Measurements from ENCODE around the gene TXNIP. TPM values are rescaled to one million over a fixed set of nuclear protein-coding genes. Genes with fewer than 3 reads are reported as not detected.

TXNIP gene
- total RNA-seq, 1 donor from 2014 or later: 213 TPM

GRCh38 chr1:146022403-146023127 lies 26.2 kb upstream of the TXNIP start:
- no peak overlapping the region for H3K4me3 Mint-ChIP-seq
- H3K9me3 Mint-ChIP-seq: no peaks in the 10 kb centered on the region
- no peaks in the 10 kb centered on the region for H3K9me3 ChIP-seq (ENCODE audit: low read depth)
- TF ChIP-seq CTCF (IDR thresholded peaks at IDR 0.05) (no peak), EZH2phosphoT487 (IDR thresholded peaks at IDR 0.05) (no peak), EZH2 (IDR thresholded peaks at IDR 0.05) (no peak)
- no peaks in the 10 kb centered on the region for H3F3A ChIP-seq (ENCODE audit: low read depth)
- peaks cover 7% of the 10 kb centered on the region for H3K4me1 ChIP-seq
- no peak overlapping the region for H3K27ac ChIP-seq
- DNase-seq (ENCODE audit: low spot score): no peak
- no peaks in the 10 kb centered on the region for H3K36me3 Mint-ChIP-seq
- H3K27ac Mint-ChIP-seq: no peak overlapping the region
- H3K36me3 ChIP-seq: no peaks in the 10 kb centered on the region
- H3K9ac ChIP-seq: no peak overlapping the region
- H3K79me2 ChIP-seq (ENCODE audit: low read depth): no peaks in the 10 kb centered on the region
- H3K4me2 ChIP-seq: no peak overlapping the region
- no peak overlapping the region for H3K4me3 ChIP-seq
- no peaks in the 10 kb centered on the region for H3K4me1 Mint-ChIP-seq
- no peak overlapping the region for H2AFZ ChIP-seq (replicated peaks)
- H4K20me1 ChIP-seq (ENCODE audit: low read depth): no peaks in the 10 kb centered on the region
- H3K27me3 Mint-ChIP-seq (ENCODE audit: insufficient read depth, low read depth): peaks cover 24% of the 10 kb centered on the region
- H3K27me3 ChIP-seq: peaks cover 47% of the 10 kb centered on the region

GRCh38 chr1:146021622-146022402 lies 25.4 kb upstream of the TXNIP start, which contains the start of gene HJV:
Gene HJV, minus strand, starts transcription at chr1:146021735. Its CDS starts 1,504 bp downstream, at chr1:146020231.
- H4K20me1 ChIP-seq (ENCODE audit: low read depth): no peaks in the 10 kb centered on the region
- no peak for DNase-seq (ENCODE audit: low spot score)
- peaks cover 24% of the 10 kb centered on the region for H3K27me3 Mint-ChIP-seq (ENCODE audit: insufficient read depth, low read depth)
- no peak within 1 kb of the TSS for H3K27ac ChIP-seq
- H3K27me3 ChIP-seq: peaks cover 55% of the 10 kb centered on the region
- H3K4me1 Mint-ChIP-seq: no peaks in the 10 kb centered on the region
- no peaks in the 10 kb centered on the region for H3F3A ChIP-seq (ENCODE audit: low read depth)
- H3K9me3 Mint-ChIP-seq: no peaks in the 10 kb centered on the region
- H3K36me3 ChIP-seq: no peaks in the 10 kb centered on the region
- no peak within 1 kb of the TSS for H3K9ac ChIP-seq
- H3K27ac Mint-ChIP-seq: no peak within 1 kb of the TSS
- no peak within 1 kb of the TSS for H2AFZ ChIP-seq (replicated peaks)
- no peaks in the 10 kb centered on the region for H3K36me3 Mint-ChIP-seq
- no peak within 1 kb of the TSS for H3K4me3 Mint-ChIP-seq
- H3K9me3 ChIP-seq (ENCODE audit: low read depth): no peaks in the 10 kb centered on the region
- H3K79me2 ChIP-seq (ENCODE audit: low read depth): no peaks in the 10 kb centered on the region
- H3K4me3 ChIP-seq: no peak within 1 kb of the TSS
- H3K4me2 ChIP-seq: no peak within 1 kb of the TSS
- peaks cover 7% of the 10 kb centered on the region for H3K4me1 ChIP-seq
- TF ChIP-seq EZH2 (IDR thresholded peaks at IDR 0.05) (no peak), CTCF (IDR thresholded peaks at IDR 0.05) (no peak), EZH2phosphoT487 (IDR thresholded peaks at IDR 0.05) (no peak)

GRCh38 chr1:146021050-146021445 lies 24.7 kb upstream of the TXNIP start:
- no peak overlapping the region for H3K4me2 ChIP-seq
- no peak overlapping the region for H2AFZ ChIP-seq (replicated peaks)
- no peaks in the 10 kb centered on the region for H4K20me1 ChIP-seq (ENCODE audit: low read depth)
- H3K4me3 ChIP-seq: no peak overlapping the region
- no peaks in the 10 kb centered on the region for H3K36me3 Mint-ChIP-seq
- H3K9ac ChIP-seq: no peak overlapping the region
- no peaks in the 10 kb centered on the region for H3K4me1 Mint-ChIP-seq
- peaks cover 7% of the 10 kb centered on the region for H3K4me1 ChIP-seq
- peaks cover 62% of the 10 kb centered on the region for H3K27me3 ChIP-seq
- no peaks in the 10 kb centered on the region for H3K9me3 Mint-ChIP-seq
- no peak for DNase-seq (ENCODE audit: low spot score)
- H3K9me3 ChIP-seq (ENCODE audit: low read depth): no peaks in the 10 kb centered on the region
- no peaks in the 10 kb centered on the region for H3K79me2 ChIP-seq (ENCODE audit: low read depth)
- peaks cover 24% of the 10 kb centered on the region for H3K27me3 Mint-ChIP-seq (ENCODE audit: insufficient read depth, low read depth)
- no peak overlapping the region for H3K4me3 Mint-ChIP-seq
- no peak overlapping the region for H3K27ac Mint-ChIP-seq
- H3F3A ChIP-seq (ENCODE audit: low read depth): no peaks in the 10 kb centered on the region
- TF ChIP-seq EZH2phosphoT487 (IDR thresholded peaks at IDR 0.05): no peak
- no peak for TF ChIP-seq CTCF (IDR thresholded peaks at IDR 0.05)
- no peak for TF ChIP-seq EZH2 (IDR thresholded peaks at IDR 0.05)
- H3K36me3 ChIP-seq: no peaks in the 10 kb centered on the region
- no peak overlapping the region for H3K27ac ChIP-seq

Measured in neural progenitor cell (in vitro differentiated cells).